ENCODE measurements around the gene MTHFSD. TPM values are rescaled to one million over a fixed set of nuclear protein-coding genes. Genes with fewer than 3 reads are reported as not detected.

Gene MTHFSD
- total and polyA plus RNA-seq, 2 of the 8 experiments (the other 6 are each of a cell fraction or from before 2014, with no cell fraction given), result 7.1 to 9.8 TPM

DNA sequence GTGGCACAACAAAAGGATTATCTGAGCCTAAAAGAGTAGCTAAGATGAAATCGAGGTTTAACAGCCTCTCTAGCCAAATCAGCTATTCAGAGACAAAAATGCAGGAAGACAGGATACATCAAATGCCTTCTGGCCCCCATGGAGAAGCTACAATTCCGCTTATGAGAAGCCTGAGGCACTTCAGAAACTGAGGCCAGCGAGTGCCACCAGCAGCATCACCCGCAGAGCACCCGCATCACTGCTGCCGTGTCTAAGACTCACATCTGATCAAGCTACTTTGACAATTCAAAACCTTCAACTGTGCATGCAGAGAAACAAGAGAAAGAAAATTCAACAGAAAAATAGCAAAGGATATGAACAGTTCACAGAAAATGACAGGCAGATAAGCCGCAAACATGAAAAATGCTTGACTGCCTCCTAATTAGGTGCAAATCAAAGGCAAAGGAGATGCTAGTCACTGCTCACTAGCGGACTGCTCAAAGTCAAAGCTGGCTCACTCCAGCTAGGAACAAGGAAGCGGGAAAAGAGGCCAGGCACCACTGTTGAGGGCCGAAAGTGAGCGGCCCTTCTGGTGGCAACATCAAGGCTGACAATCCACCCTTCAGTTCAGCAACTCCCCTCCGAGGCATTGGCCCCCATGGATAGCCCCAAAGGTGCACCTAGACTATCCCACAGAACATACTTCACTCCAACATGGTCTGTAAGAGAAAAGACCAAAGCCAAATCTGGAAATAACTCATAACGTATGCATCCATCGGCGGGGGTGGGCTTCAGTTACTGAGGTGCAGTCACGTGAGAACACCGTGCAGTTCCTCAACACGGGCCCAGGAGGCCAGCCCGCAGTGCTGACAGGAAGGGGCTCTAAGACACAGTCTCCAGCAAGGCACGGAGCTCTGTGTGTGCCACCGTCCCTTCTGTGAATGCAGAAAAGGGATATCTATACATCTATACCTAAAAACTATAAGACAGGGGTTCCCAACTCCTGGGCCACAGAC, 12.0 kb downstream of the MTHFSD start:
- Histone ChIP-seq H3K4me3 (ENCODE audit: extremely low read depth in 1 of 4, insufficient read depth in 2 of 4, low read depth in 3 of 4, low read length in 4 of 4) (no peak overlapping the region), H3K4ac (replicated peaks; ENCODE audit: insufficient read length, low read depth, low read length) (no peak overlapping the region), H3K27ac (ENCODE audit: low read depth, low read length) (no peak overlapping the region), H3K79me1 (ENCODE audit: low read depth, low read length) (no peaks in the 10 kb centered on the region), H4K8ac (ENCODE audit: extremely low read depth, insufficient read depth, low read length) (no peak overlapping the region), H4K91ac (replicated peaks; ENCODE audit: insufficient read length, low read length) (no peak overlapping the region), H2AK5ac (ENCODE audit: low read depth, low read length) (no peak overlapping the region), H3K14ac (ENCODE audit: insufficient read length) (no peak overlapping the region), H4K5ac (ENCODE audit: insufficient read length, low read depth, low read length) (no peak overlapping the region), H3K9me3 (ENCODE audit: insufficient read depth in 2 of 2, low read depth in 1 of 2, low read length in 1 of 2) (no peaks in the 10 kb centered on the region), H2BK15ac (ENCODE audit: low read length) (no peak overlapping the region), H3K23ac (ENCODE audit: insufficient read length) (no peak overlapping the region), H2BK5ac (ENCODE audit: low read depth, low read length) (no peak overlapping the region), H3K36me3 (ENCODE audit: control insufficient read depth in 2 of 4, insufficient read depth in 4 of 4, low read length in 3 of 4) (peaks cover 0 to 12% (median 1%) of the 10 kb centered on the region in 4 experiments; a peak in 5 of 8 replicates), H2BK120ac (replicated peaks; ENCODE audit: low read depth, low read length) (no peak overlapping the region), H2AFZ (ENCODE audit: low read length) (no peak overlapping the region), H3K4me1 (replicated peaks in 1 of 4; ENCODE audit: control insufficient read depth in 3 of 4, insufficient read depth in 4 of 4, low read length in 3 of 4) (no peaks in the 10 kb centered on the region), H3K9ac (replicated peaks in 1 of 4; ENCODE audit: extremely low read depth in 1 of 4, low read depth in 3 of 4, low read length in 3 of 4) (no peak overlapping the region), H3K27me3 (replicated peaks in 1 of 4; ENCODE audit: control insufficient read depth in 3 of 4, extremely low read depth in 1 of 4, insufficient read depth in 3 of 4, low read length in 3 of 4) (no peaks in the 10 kb centered on the region), H2BK20ac (ENCODE audit: low read length) (no peak overlapping the region), H3K18ac (ENCODE audit: extremely low read depth, low read length) (no peak overlapping the region), H2BK12ac (ENCODE audit: low read depth, low read length) (no peak overlapping the region), H3K23me2 (ENCODE audit: low read depth, low read length) (no peaks in the 10 kb centered on the region), H4K20me1 (replicated peaks in 1 of 2; ENCODE audit: control insufficient read depth in 1 of 2, insufficient read depth in 2 of 2, low read length in 2 of 2) (peaks cover 0 to 2% of the 10 kb centered on the region in 2 experiments), H3K56ac (replicated peaks; ENCODE audit: insufficient read length, low read depth, low read length) (no peak overlapping the region), H3K4me2 (ENCODE audit: insufficient read depth in 1 of 2, low read depth in 2 of 2, low read length in 2 of 2) (no peak overlapping the region), H3K79me2 (ENCODE audit: control insufficient read depth in 1 of 2, insufficient read depth in 2 of 2, low read length in 2 of 2) (no peaks in the 10 kb centered on the region)
- ChIA-PET CTCF (ENCODE audit: partially characterized antibody) (interaction anchor here (0.6 to 2.1 kb wide), 5 partner anchors 22 to 518 kb away, joined by 3 to 7 read pairs (median 4); no protein-coding TSS in a partner anchor), POLR2A (ENCODE audit: partially characterized antibody) (interaction anchor here (1.2 kb wide), 1 partner anchor 15 kb away, joined by 5 read pairs; no protein-coding TSS in a partner anchor)
- FAIRE-seq (no peak), DNase-seq (ENCODE audit: low read depth in 1 of 2, low spot score in 2 of 2) (no peak)
- WGBS, 2 experiments (ENCODE audit: extremely low coverage in 1 of 2, insufficient coverage in 1 of 2, insufficient read length in 1 of 2, insufficient replicate concordance in 2 of 2, low coverage in 1 of 2, low lambda C conversion rate in 2 of 2, missing lambda C conversion rate in 1 of 2), result 86% methylated on average over 21 of the region's 21 CpGs; no CpG with 5 or more reads in 1 of the 2 experiments
- no peak for TF ChIP-seq JUN (IDR thresholded peaks at IDR 0.05; ENCODE audit: low read depth, low read length)
- no peak for TF ChIP-seq FOSL1 (IDR thresholded peaks at IDR 0.05; ENCODE audit: insufficient read depth, low read depth, low read length)
- TF ChIP-seq, protein P1, sequence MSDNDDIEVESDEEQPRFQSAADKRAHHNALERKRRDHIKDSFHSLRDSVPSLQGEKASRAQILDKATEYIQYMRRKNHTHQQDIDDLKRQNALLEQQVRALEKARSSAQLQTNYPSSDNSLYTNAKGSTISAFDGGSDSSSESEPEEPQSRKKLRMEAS (IDR thresholded peaks at IDR 0.05), result no peak
- no peak for TF ChIP-seq GTF2F1 (IDR thresholded peaks at IDR 0.05; ENCODE audit: borderline replicate concordance, low read depth, low read length)
- TF ChIP-seq POLR2A (IDR thresholded peaks at IDR 0.05; ENCODE audit: control extremely low read depth in 1 of 2, low read depth in 2 of 2, low read length in 2 of 2), result no peak
- TF ChIP-seq ZNF274 (IDR thresholded peaks at IDR 0.05; ENCODE audit: borderline replicate concordance, extremely low read depth, low read length), result no peak
- TF ChIP-seq BRCA1 (IDR thresholded peaks at IDR 0.05; ENCODE audit: low read depth, low read length), result no peak
- no peak for TF ChIP-seq CEBPB (IDR thresholded peaks at IDR 0.05; ENCODE audit: low read depth, low read length)

All from H1 (cell line).